OCI-LY7 (cell line): ENCODE data around the gene KHDRBS2. TPM values are rescaled to one million over a fixed set of nuclear protein-coding genes. Genes with fewer than 3 reads are reported as not detected.

Experiments
- BruUV-seq: library from RNA; stranded (reverse); fragments of 400-500 nt; replicated peaks from 2 replicates; lab custom pipeline; 2021; lab: Mats Ljungman, UMichigan
- CTCF ChIA-PET: fragments of 300-600 bp; sonication (Branson Sonifier 250); formaldehyde crosslinking; loops from one replicate; lab custom pipeline; 2022; ENCODE audit warnings: antibody characterized with exemption; ENCODE audit not compliant: unreplicated experiment; lab: Charles Lee
- POLR2A ChIA-PET: fragments of 300-600 bp; sonication (Branson Sonifier 250); formaldehyde crosslinking; loops from one replicate; lab custom pipeline; 2022; ENCODE audit warnings: antibody characterized with exemption; lab: Charles Lee
- DNase-seq: peaks from one replicate; pipeline ENCODE4 v3.0.0-alpha.2; 2015; ENCODE audit warnings: low spot score
- H2AFZ ChIP-seq: fragments of 200-600 bp; sonication (generic), shearing (Covaris generic); 2 replicates; pipeline ENCODE4 v1.6.1; 2014; ENCODE audit warnings: mild to moderate bottlenecking, antibody characterized with exemption, low read length, moderate library complexity
- H3K27ac ChIP-seq: fragments of 200-600 bp; sonication (generic); 2 replicates; pipeline ENCODE4 v1.5.1; 2014; ENCODE audit warnings: mixed run types, low read depth, mild to moderate bottlenecking, moderate library complexity, low read length, inconsistent platforms; ENCODE audit not compliant: poor library complexity, severe bottlenecking
- H3K36me3 ChIP-seq: fragments of 200-600 bp; sonication (generic); 2 replicates; pipeline ENCODE4 v1.6.1; 2014; ENCODE audit warnings: mild to moderate bottlenecking, antibody characterized with exemption, low read length, moderate library complexity, mixed read lengths; ENCODE audit not compliant: insufficient read depth
- H3K4me1 ChIP-seq: fragments of 200-600 bp; sonication (generic); 2 replicates; pipeline ENCODE4 v1.5.1; 2014; ENCODE audit warnings: mild to moderate bottlenecking, low read length; ENCODE audit not compliant: insufficient read depth, poor library complexity, severe bottlenecking
- H3K4me2 ChIP-seq: fragments of 200-600 bp; sonication (generic); 2 replicates; pipeline ENCODE4 v1.6.1; 2014; ENCODE audit warnings: mild to moderate bottlenecking, low read length
- H3K4me3 ChIP-seq: fragments of 200-600 bp; sonication (generic); 2 replicates; pipeline ENCODE4 v1.5.1; 2014; ENCODE audit warnings: mild to moderate bottlenecking, low read depth, low read length; ENCODE audit not compliant: poor library complexity, severe bottlenecking
- H3K79me2 ChIP-seq: fragments of 200-600 bp; sonication (generic); 2 replicates; pipeline ENCODE4 v1.6.1; 2016; ENCODE audit warnings: low read depth, mild to moderate bottlenecking, low read length, moderate library complexity, mixed read lengths; ENCODE audit not compliant: insufficient read depth
- H3K9me2 ChIP-seq: fragments of 200-600 bp; sonication (generic); 2 replicates; pipeline ENCODE4 v1.6.1; 2016; ENCODE audit warnings: mild to moderate bottlenecking, low read length, mixed read lengths; ENCODE audit not compliant: insufficient read depth
- H3K9me3 ChIP-seq: fragments of 200-600 bp; sonication (generic); 2 replicates; pipeline ENCODE4 v1.6.1; 2014; ENCODE audit warnings: mild to moderate bottlenecking, mixed run types, low read length, mixed read lengths
- H4K20me1 ChIP-seq: fragments of 200-600 bp; sonication (generic); 2 replicates; pipeline ENCODE4 v1.6.1; 2014; ENCODE audit warnings: mild to moderate bottlenecking, antibody characterized with exemption, low read length, moderate library complexity, mixed read lengths; ENCODE audit not compliant: insufficient read depth
- EZH2phosphoT487 ChIP-seq: fragments of 200-600 bp; sonication (generic); IDR thresholded peaks from 2 replicates; pipeline ENCODE4 v1.6.1; 2018; ENCODE audit warnings: low read depth, borderline replicate concordance, mild to moderate bottlenecking, mixed run types, antibody characterized with exemption, low read length, moderate library complexity, mixed read lengths
- intact Hi-C: fragments of 100-400 bp; cut with micrococcal nuclease; formaldehyde crosslinking; loops from one replicate; pipeline ENCODE4 v1.10.0; 2022; ENCODE audit not compliant: unreplicated experiment
- total RNA-seq, 2 experiments: library from RNA; depleted of rRNA in 1 of 2; stranded (reverse); fragments of >200 nt in 1 of 2; shearing (Covaris generic) in 1 of 2; gene quantifications; 2 replicates each; pipeline ENCODE4 v1.2.3, GENCODE V29; 2014 to 2022
- TF ChIP-seq, protein P1 (sequence below): fragments of 200-600 bp; sonication (generic); conservative IDR thresholded peaks from 2 replicates; pipeline ENCODE4 v1.5.1; 2014; ENCODE audit warnings: mild to moderate bottlenecking, antibody characterized with exemption, low read length, moderate library complexity, mixed read lengths

KHDRBS2 gene
- total RNA-seq, 2 experiments from 2014 or later: 1.7 to 7.6 TPM

DNA sequence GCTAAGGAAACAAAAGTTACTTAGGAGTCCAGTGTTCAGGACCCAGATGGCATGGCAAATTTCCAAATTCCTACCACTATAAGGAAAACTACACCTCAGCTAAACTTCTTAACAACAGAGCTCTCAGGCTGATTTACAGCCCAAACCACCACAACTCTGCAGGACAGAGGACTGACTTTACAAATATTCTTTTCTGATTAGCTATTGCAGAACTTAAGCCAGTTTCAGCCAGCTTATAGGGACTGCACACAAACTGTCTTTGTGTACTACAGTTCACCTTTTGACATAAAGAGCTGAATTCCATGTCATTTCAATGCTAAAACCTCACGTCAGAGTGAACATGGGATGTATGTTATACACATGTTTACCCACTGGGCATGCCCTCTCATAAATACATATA lies 305.4 kb downstream of the KHDRBS2 start:
- Histone ChIP-seq H2AFZ (no peak overlapping the region), H3K9me2 (no peaks in the 10 kb centered on the region), H3K79me2 (no peaks in the 10 kb centered on the region), H3K36me3 (no peaks in the 10 kb centered on the region), H3K4me1 (no peaks in the 10 kb centered on the region), H3K4me3 (no peak overlapping the region), H3K4me2 (no peak overlapping the region), H4K20me1 (no peaks in the 10 kb centered on the region), H3K27ac (no peak overlapping the region), H3K9me3 (no peaks in the 10 kb centered on the region)
- ChIA-PET POLR2A (interaction anchor here (1.2 kb wide), 1 partner anchor 9 kb away, joined by 3 read pairs; no protein-coding TSS in a partner anchor), CTCF (no interaction called here)
- DNase-seq: no peak
- no TSS peak for BruUV-seq
- intact Hi-C loops: no loop called here
- TF ChIP-seq EZH2phosphoT487: no peak

DNA sequence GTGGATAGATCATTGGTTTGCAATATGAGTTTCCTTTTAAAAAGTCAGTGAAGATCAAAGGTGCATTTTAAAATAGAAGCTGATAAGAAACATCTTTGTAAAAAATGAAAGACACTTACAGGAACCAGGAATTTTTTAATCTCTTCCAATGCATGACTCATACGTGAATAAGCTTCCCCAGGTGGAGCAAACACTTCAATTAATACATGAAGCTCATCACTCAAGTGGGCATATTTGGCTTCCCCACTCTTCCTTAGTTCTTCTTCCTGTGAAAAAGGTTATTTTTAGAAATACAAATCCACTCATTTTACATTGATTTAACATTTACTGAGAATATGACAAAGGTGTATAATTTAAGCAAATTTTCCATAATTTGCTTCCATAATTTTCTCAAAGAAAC lies 308.1 kb downstream of the KHDRBS2 start:
- Histone ChIP-seq H3K4me2 (no peak overlapping the region), H3K36me3 (no peaks in the 10 kb centered on the region), H3K4me3 (no peak overlapping the region), H3K9me3 (no peaks in the 10 kb centered on the region), H4K20me1 (no peaks in the 10 kb centered on the region), H3K9me2 (no peaks in the 10 kb centered on the region), H2AFZ (no peak overlapping the region), H3K27ac (no peak overlapping the region), H3K79me2 (no peaks in the 10 kb centered on the region), H3K4me1 (no peaks in the 10 kb centered on the region)
- POLR2A ChIA-PET: interaction anchor here (0.6 to 0.9 kb wide), 3 partner anchors 9 to 156 kb away, joined by 3 read pairs; no protein-coding TSS in a partner anchor
- no peak for DNase-seq
- CTCF ChIA-PET: no interaction called here
- BruUV-seq: no TSS peak
- no peak for TF ChIP-seq EZH2phosphoT487
- TF ChIP-seq, protein P1, sequence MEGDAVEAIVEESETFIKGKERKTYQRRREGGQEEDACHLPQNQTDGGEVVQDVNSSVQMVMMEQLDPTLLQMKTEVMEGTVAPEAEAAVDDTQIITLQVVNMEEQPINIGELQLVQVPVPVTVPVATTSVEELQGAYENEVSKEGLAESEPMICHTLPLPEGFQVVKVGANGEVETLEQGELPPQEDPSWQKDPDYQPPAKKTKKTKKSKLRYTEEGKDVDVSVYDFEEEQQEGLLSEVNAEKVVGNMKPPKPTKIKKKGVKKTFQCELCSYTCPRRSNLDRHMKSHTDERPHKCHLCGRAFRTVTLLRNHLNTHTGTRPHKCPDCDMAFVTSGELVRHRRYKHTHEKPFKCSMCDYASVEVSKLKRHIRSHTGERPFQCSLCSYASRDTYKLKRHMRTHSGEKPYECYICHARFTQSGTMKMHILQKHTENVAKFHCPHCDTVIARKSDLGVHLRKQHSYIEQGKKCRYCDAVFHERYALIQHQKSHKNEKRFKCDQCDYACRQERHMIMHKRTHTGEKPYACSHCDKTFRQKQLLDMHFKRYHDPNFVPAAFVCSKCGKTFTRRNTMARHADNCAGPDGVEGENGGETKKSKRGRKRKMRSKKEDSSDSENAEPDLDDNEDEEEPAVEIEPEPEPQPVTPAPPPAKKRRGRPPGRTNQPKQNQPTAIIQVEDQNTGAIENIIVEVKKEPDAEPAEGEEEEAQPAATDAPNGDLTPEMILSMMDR: no peak
- intact Hi-C loops: no loop called here

DNA sequence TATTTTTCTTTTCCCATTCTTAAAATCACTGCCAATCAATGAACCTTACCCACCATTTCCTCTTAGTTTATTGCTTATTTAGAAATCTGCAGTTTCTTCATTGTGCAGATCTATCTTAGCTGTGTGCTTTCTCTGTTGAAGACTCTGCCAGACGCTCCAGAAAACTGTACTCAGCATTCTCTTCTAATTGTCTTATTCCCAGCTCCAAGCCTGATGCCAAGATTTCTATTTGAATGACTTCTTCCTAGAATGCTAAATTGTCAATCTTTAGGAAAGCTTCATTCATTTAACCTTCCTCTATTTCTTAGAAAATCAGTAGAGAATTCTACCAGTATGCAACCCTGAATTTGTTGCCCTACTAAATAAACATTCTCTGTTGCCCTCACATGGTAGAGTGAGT lies 308.9 kb downstream of the KHDRBS2 start:
- ChIA-PET CTCF (no interaction called here), POLR2A (interaction anchor here (0.6 kb wide), 1 partner anchor 237 kb away, joined by 3 read pairs; no protein-coding TSS in a partner anchor)
- intact Hi-C loops: no loop called here
- no peaks in the 10 kb centered on the region for H3K4me1 ChIP-seq
- BruUV-seq: no TSS peak
- no peaks in the 10 kb centered on the region for H4K20me1 ChIP-seq
- no peaks in the 10 kb centered on the region for H3K79me2 ChIP-seq
- TF ChIP-seq, protein P1: no peak
- no peak for TF ChIP-seq EZH2phosphoT487
- no peak overlapping the region for H3K4me3 ChIP-seq
- no peaks in the 10 kb centered on the region for H3K9me3 ChIP-seq
- no peak for DNase-seq
- H2AFZ ChIP-seq: no peak overlapping the region
- no peak overlapping the region for H3K4me2 ChIP-seq
- H3K9me2 ChIP-seq: no peaks in the 10 kb centered on the region
- H3K36me3 ChIP-seq: no peaks in the 10 kb centered on the region
- H3K27ac ChIP-seq: no peak overlapping the region
